Activated T-cell treated with anti-CD3 and anti-CD28 coated beads, Interleukin-2, amount 50 U/mL, for 72 hours (primary cell): Measurements from ENCODE around the gene MIOS. TPM values are rescaled to one million over a fixed set of nuclear protein-coding genes. Genes with fewer than 3 reads are reported as not detected.
A peak's percentile ranks its signal among the peaks of the same experiment; 100 is the strongest.

Source experiments
- ATAC-seq, 2 donors: fragments of 150-1000 bp; cut with Tn5 transposase; replicated peaks in 1 of 2; 2 replicates each; pipeline ENCODE4 v1.10.0; 2021; ENCODE audit warnings: moderate library complexity in 2 of 2, mild to moderate bottlenecking in 1 of 2
- DNase-seq, 2 donors: peaks; one replicate each; pipeline ENCODE4 v3.0.0; 2021 to 2022; ENCODE audit warnings: mixed read lengths in 1 of 2
- H3K27ac Mint-ChIP-seq: one replicate; pipeline ENCODE4 v1.8.0; 2022; ENCODE audit warnings: mild to moderate bottlenecking, moderate library complexity, mixed read lengths
- H3K27me3 Mint-ChIP-seq: one replicate; pipeline ENCODE4 v1.8.0; 2022; ENCODE audit warnings: low read depth, mixed read lengths
- H3K36me3 Mint-ChIP-seq, 2 donors: one replicate each; pipeline ENCODE4 v1.8.0; 2022; ENCODE audit warnings: mixed read lengths in 2 of 2, mild to moderate bottlenecking in 1 of 2; ENCODE audit not compliant: insufficient read depth in 2 of 2
- H3K4me1 Mint-ChIP-seq: one replicate; pipeline ENCODE4 v1.8.0; 2022; ENCODE audit warnings: low read depth, mixed read lengths
- H3K4me3 Mint-ChIP-seq, 2 donors: one replicate each; pipeline ENCODE4 v1.8.0; 2022; ENCODE audit warnings: mild to moderate bottlenecking in 2 of 2, mixed read lengths in 2 of 2, moderate library complexity in 2 of 2
- H3K9me3 Mint-ChIP-seq, 2 donors: one replicate each; pipeline ENCODE4 v1.8.0; 2022; ENCODE audit warnings: mixed read lengths in 2 of 2
- total RNA-seq, 2 donors: library from RNA; stranded (reverse); gene quantifications; one replicate each; pipeline ENCODE4 v1.2.3, GENCODE V29; 2022

Gene MIOS
- 10 to 100 TPM; 49.5 to 60.7 TPM for total RNA-seq

DNA sequence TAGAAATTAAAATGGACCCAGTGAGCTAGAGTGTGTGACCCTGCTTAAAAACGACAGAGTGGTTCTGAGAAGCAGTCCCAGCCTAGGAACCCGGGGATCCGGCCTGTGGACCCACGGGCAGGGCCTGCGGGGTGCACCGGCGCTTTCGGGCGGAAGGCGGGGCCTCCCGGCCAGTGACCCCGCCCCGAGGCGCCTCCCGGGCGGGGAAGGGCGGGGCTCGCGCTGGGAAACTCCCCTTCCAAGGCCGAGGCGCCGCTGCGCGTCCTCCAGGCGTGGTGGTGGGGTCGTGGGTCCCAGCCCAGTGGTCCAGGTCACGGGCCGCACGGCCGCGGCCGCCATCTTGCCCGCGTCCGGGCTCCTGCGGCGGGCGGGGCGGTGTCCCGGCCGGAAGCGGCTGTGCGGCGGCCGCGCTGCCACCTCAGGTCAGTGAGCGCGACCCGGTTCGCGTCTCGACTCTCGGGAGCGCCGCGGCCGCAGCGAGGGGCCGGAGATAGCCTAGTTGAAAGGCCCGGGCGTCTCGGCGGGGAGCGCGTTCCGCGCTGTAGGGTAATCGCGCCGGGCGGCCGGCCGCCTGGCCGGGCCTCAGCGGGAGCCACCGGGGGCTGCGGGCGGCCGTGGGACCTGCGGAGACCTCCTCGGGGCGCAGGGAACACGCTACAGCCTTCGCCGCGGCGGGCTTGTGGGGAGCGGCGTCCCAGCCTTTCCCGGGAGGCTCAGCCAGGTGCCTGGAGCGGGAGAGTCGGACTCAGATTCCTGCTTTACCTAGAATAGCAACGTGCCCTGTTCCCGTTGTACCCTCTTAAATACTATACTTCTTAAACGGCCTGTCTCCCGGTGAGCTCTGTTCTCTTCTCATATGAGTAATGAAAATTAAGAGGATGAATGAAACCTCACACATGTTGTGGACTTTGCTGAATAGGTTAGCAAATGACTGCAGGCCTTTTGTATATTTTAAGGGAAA is at the start of gene MIOS:
Gene MIOS, plus strand, starts transcription at position 234 of the 961 bp plus-strand sequence. CDS start 5,592 bp downstream, outside the sequence.
- H3K9me3 Mint-ChIP-seq, result no peaks in the 10 kb centered on the region
- ATAC-seq (peak; percentile 86 to 88), DNase-seq (peak; percentile 84 to 89)
- peaks cover 2 to 7% of the 10 kb centered on the region in 2 donors for H3K36me3 Mint-ChIP-seq
- peaks cover 32% of the 10 kb centered on the region for H3K4me1 Mint-ChIP-seq
- H3K4me3 Mint-ChIP-seq, result peak within 1 kb of the TSS; percentile 76 to 98
- peak within 1 kb of the TSS; percentile 84 for H3K27ac Mint-ChIP-seq
- no peaks in the 10 kb centered on the region for H3K27me3 Mint-ChIP-seq

- DNase-seq (no peak), ATAC-seq (no peak)
- H3K27ac Mint-ChIP-seq, result no peak overlapping the region
- H3K9me3 Mint-ChIP-seq, result no peaks in the 10 kb centered on the region
- no peaks in the 10 kb centered on the region for H3K27me3 Mint-ChIP-seq
- no peaks in the 10 kb centered on the region for H3K36me3 Mint-ChIP-seq
- no peaks in the 10 kb centered on the region for H3K4me1 Mint-ChIP-seq
- H3K4me3 Mint-ChIP-seq, result no peak overlapping the region
Observed at GRCh38 chr7:7517754-7518153, 48.9 kb upstream of the MIOS start.

- ATAC-seq (no peak), DNase-seq (no peak)
- Mint-ChIP-seq H3K4me3 (no peak overlapping the region), H3K27ac (no peak overlapping the region), H3K27me3 (no peaks in the 10 kb centered on the region), H3K9me3 (no peaks in the 10 kb centered on the region), H3K36me3 (no peaks in the 10 kb centered on the region), H3K4me1 (no peaks in the 10 kb centered on the region)
Observed at GRCh38 chr7:7519056-7519455, 47.6 kb upstream of the MIOS start.

DNA sequence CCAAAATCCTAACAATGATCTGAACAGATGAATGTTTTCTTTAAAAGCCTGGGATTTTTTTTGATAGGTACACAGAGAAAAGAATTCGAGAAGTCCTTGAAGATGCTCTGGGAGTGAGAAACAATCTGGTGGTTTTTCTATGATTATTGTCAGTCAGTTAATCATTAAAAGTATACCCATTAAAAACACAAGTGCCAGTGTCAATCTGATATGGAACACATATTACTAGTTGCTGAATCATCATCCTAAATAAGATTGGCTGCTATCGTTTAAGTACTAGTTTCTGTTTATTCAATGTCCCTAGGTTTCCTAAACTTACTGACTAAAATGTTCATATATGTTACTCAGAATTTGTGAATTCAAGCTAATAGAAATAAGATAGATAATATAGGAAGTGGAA is 47.2 kb upstream of the MIOS start:
- H3K27me3 Mint-ChIP-seq, result no peaks in the 10 kb centered on the region
- ATAC-seq (no peak), DNase-seq (no peak)
- H3K4me1 Mint-ChIP-seq, result no peaks in the 10 kb centered on the region
- H3K4me3 Mint-ChIP-seq, result no peak overlapping the region
- H3K27ac Mint-ChIP-seq, result no peak overlapping the region
- H3K36me3 Mint-ChIP-seq, result no peaks in the 10 kb centered on the region
- H3K9me3 Mint-ChIP-seq, result no peaks in the 10 kb centered on the region

- no peak overlapping the region for H3K27ac Mint-ChIP-seq
- no peak for ATAC-seq
- no peaks in the 10 kb centered on the region for H3K4me1 Mint-ChIP-seq
- DNase-seq, result no peak
- no peaks in the 10 kb centered on the region for H3K36me3 Mint-ChIP-seq
- H3K27me3 Mint-ChIP-seq, result no peaks in the 10 kb centered on the region
- H3K4me3 Mint-ChIP-seq, result no peak overlapping the region
- H3K9me3 Mint-ChIP-seq, result no peaks in the 10 kb centered on the region
Observed at GRCh38 chr7:7521259-7521658, 45.4 kb upstream of the MIOS start.

DNA sequence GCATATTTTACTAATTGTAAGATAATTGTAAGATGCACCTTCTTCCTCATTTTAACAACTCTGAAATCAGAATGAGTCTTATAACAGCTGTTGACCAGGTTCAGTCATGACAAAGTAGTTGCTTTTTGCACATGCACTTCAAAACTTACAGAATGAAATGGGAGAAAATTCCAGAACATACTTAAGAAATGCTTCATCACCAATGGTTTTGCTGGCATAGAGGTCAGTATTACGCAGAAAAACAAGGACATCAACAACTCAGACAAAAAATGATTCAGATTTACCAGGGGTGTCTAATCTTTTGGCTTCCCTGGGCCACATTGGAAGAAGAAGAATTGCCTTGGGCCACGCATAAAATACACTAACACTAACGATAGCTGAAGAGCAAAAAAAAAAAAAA is 44.3 kb upstream of the MIOS start:
- DNase-seq (no peak), ATAC-seq (no peak)
- Mint-ChIP-seq H3K9me3 (no peaks in the 10 kb centered on the region), H3K4me3 (no peak overlapping the region), H3K36me3 (no peaks in the 10 kb centered on the region), H3K27me3 (peaks cover 6% of the 10 kb centered on the region), H3K27ac (no peak overlapping the region), H3K4me1 (no peaks in the 10 kb centered on the region)

DNA sequence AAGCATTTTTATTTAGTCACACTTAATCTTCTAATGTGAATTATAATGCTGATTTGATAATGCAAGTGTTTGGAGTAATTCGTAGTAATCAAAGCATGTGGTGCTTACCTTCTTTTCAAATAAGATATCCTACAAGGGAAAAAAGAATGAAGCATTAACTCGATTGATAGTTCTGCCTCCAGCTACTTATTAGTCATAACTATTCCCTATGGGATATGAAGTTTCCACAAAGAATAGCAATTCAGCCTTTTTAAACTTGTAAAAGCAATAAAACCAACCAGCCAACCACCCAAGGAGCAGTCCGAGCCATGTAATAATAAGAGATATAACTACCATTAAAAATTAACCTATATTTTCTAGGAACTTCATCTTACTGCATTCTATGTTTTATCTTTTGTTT is 42.6 kb upstream of the MIOS start:
- H3K4me3 Mint-ChIP-seq, result no peak overlapping the region
- H3K27me3 Mint-ChIP-seq, result peaks cover 8% of the 10 kb centered on the region
- no peak for DNase-seq
- no peak for ATAC-seq
- H3K4me1 Mint-ChIP-seq, result no peaks in the 10 kb centered on the region
- H3K9me3 Mint-ChIP-seq, result no peaks in the 10 kb centered on the region
- H3K27ac Mint-ChIP-seq, result no peak overlapping the region
- H3K36me3 Mint-ChIP-seq, result no peaks in the 10 kb centered on the region

- Mint-ChIP-seq H3K27ac (no peak overlapping the region), H3K36me3 (no peaks in the 10 kb centered on the region), H3K27me3 (peaks cover 8% of the 10 kb centered on the region), H3K9me3 (no peaks in the 10 kb centered on the region), H3K4me3 (no peak overlapping the region), H3K4me1 (no peaks in the 10 kb centered on the region)
- ATAC-seq, result no peak
- no peak for DNase-seq
Observed at GRCh38 chr7:7526006-7526405, 40.7 kb upstream of the MIOS start.

GRCh38 chr7:7527047-7527446 is 39.6 kb upstream of the MIOS start:
- Mint-ChIP-seq H3K4me1 (no peaks in the 10 kb centered on the region), H3K9me3 (no peaks in the 10 kb centered on the region), H3K27me3 (peaks cover 8% of the 10 kb centered on the region), H3K27ac (no peak overlapping the region), H3K36me3 (no peaks in the 10 kb centered on the region), H3K4me3 (no peak overlapping the region)
- ATAC-seq, result no peak
- no peak for DNase-seq

GRCh38 chr7:7529328-7529727 is 37.4 kb upstream of the MIOS start:
- Mint-ChIP-seq H3K4me1 (no peaks in the 10 kb centered on the region), H3K27ac (no peak overlapping the region), H3K4me3 (no peak overlapping the region), H3K36me3 (no peaks in the 10 kb centered on the region), H3K27me3 (peaks cover 8% of the 10 kb centered on the region), H3K9me3 (peaks cover 0 to 2% of the 10 kb centered on the region in 2 donors)
- ATAC-seq, result no peak
- no peak for DNase-seq

- no peaks in the 10 kb centered on the region for H3K4me1 Mint-ChIP-seq
- ATAC-seq, result no peak
- no peak overlapping the region for H3K27ac Mint-ChIP-seq
- H3K27me3 Mint-ChIP-seq, result peaks cover 5% of the 10 kb centered on the region
- H3K4me3 Mint-ChIP-seq, result no peak overlapping the region
- H3K9me3 Mint-ChIP-seq, result peaks cover 0 to 2% of the 10 kb centered on the region in 2 donors
- DNase-seq, result no peak
- H3K36me3 Mint-ChIP-seq, result no peaks in the 10 kb centered on the region
Observed at GRCh38 chr7:7533831-7534430, 32.8 kb upstream of the MIOS start.

DNA sequence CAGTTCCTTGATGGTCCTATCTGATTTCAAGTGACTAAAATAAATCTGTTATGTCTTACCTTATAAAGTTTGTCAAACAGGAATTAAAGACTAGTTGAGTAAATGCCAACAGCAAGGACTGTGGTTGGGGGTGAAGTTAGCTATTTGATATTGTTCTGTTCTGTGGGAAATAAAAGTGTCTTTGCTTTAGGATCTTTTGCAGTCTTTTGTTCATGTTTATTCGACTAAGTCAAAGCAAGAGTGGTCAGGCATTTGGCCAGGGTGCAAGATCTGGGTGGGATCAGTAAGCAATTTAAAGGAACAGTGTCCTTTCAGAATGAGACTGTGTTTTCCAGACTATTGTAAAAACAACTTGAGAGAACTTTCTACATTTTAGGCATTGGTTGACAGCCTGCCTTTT is 31.0 kb upstream of the MIOS start, which contains the start of gene COL28A1:
Gene COL28A1, minus strand, starts transcription at position 183 of the 400 bp plus-strand sequence. CDS start 2,998 bp downstream, outside the sequence.
- Mint-ChIP-seq H3K4me3 (no peak within 1 kb of the TSS), H3K9me3 (peaks cover 0 to 2% of the 10 kb centered on the region in 2 donors), H3K4me1 (no peaks in the 10 kb centered on the region), H3K27ac (no peak within 1 kb of the TSS), H3K36me3 (no peaks in the 10 kb centered on the region), H3K27me3 (peaks cover 5% of the 10 kb centered on the region)
- ATAC-seq (no peak), DNase-seq (no peak)

GRCh38 chr7:7536396-7537019 is 30.2 kb upstream of the MIOS start:
- H3K27me3 Mint-ChIP-seq, result peaks cover 5% of the 10 kb centered on the region

More at GRCh38 chr7:7536396-7537019, 30.2 kb upstream of the MIOS start:
- no peak for ATAC-seq
- no peaks in the 10 kb centered on the region for H3K36me3 Mint-ChIP-seq
- H3K4me1 Mint-ChIP-seq, result no peaks in the 10 kb centered on the region
- H3K9me3 Mint-ChIP-seq, result peaks cover 0 to 2% of the 10 kb centered on the region in 2 donors
- no peak for DNase-seq
- no peak overlapping the region for H3K27ac Mint-ChIP-seq
- H3K4me3 Mint-ChIP-seq, result no peak overlapping the region
